GM13976 (cell line): ENCODE results near the gene TAL2.
"Not testable (repeated sequence)": the region's sequence is repeated elsewhere in the genome, so short reads cannot be mapped to it uniquely, and the experiment has no call there.

ENCODE experiments used
- DNase-seq: peaks from one replicate; pipeline ENCODE4 v3.0.0; 2012; ENCODE audit warnings: low spot score
- CTCF ChIP-seq: IDR thresholded peaks from 2 replicates; pipeline ENCODE4 v1.5.1; 2012; ENCODE audit warnings: borderline replicate concordance, mild to moderate bottlenecking; ENCODE audit not compliant: insufficient read depth; ENCODE audit errors: extremely low read depth, missing control alignments, control extremely low read depth
- in situ Hi-C: fragments of 300-500 bp; cut with MboI; formaldehyde crosslinking; loops from one replicate; pipeline ENCODE4 v1.12.0; 2022; ENCODE audit warnings: low sequenced_read_pairs, mixed read lengths, inconsistent platforms; ENCODE audit not compliant: unreplicated experiment

TAL2 gene

GRCh38 chr9:105701145-105701544, 38.9 kb downstream of the TAL2 start:
- in situ Hi-C loops: loop anchor here (25.0 kb wide), 1 partner anchor 264 kb away; the partner anchor contains the start of gene FSD1L
- TF ChIP-seq CTCF: no peak

GRCh38 chr9:105702207-105702606, 40.0 kb downstream of the TAL2 start:
- in situ Hi-C loops: loop anchor here (25.0 kb wide), 1 partner anchor 265 kb away; the partner anchor contains the start of gene FSD1L
- DNase-seq: no peak

More at GRCh38 chr9:105701145-105701544, 38.9 kb downstream of the TAL2 start:
- DNase-seq: no peak

GRCh38 chr9:105703638-105704037, 41.4 kb downstream of the TAL2 start:
- DNase-seq: not testable (repeated sequence)
- in situ Hi-C loops: loop anchor here (25.0 kb wide), 1 partner anchor 266 kb away; the partner anchor contains the start of gene FSD1L

More at GRCh38 chr9:105702207-105702606, 40.0 kb downstream of the TAL2 start:
- no peak for TF ChIP-seq CTCF

GRCh38 chr9:105706156-105706555, 43.9 kb downstream of the TAL2 start:
- in situ Hi-C loops: loop anchor here (25.0 kb wide), 1 partner anchor 269 kb away; the partner anchor contains the start of gene FSD1L
- DNase-seq: no peak
- TF ChIP-seq CTCF: no peak

- DNase-seq: peak; percentile 36
- TF ChIP-seq CTCF: no peak
- in situ Hi-C loops: loop anchor here (25.0 kb wide), 1 partner anchor 271 kb away; the partner anchor contains the start of gene FSD1L
These were observed 46.1 kb downstream of the TAL2 start for GRCh38 chr9:105708405-105708804.

GRCh38 chr9:105710638-105711037, 48.4 kb downstream of the TAL2 start:
- TF ChIP-seq CTCF: no peak
- in situ Hi-C loops: loop anchor here (25.0 kb wide), 1 partner anchor 273 kb away; the partner anchor contains the start of gene FSD1L
- DNase-seq: no peak

GRCh38 chr9:105711867-105712266, 49.6 kb downstream of the TAL2 start:
- in situ Hi-C loops: loop anchor here (25.0 kb wide), 1 partner anchor 275 kb away; the partner anchor contains the start of gene FSD1L
- no peak for TF ChIP-seq CTCF

More at GRCh38 chr9:105711867-105712266, 49.6 kb downstream of the TAL2 start:
- no peak for DNase-seq
